Measurements from ENCODE around the gene VWA5B1. TPM values are rescaled to one million over a fixed set of nuclear protein-coding genes. Genes with fewer than 3 reads are reported as not detected.
A peak's percentile ranks its signal among the peaks of the same experiment; 100 is the strongest.

VWA5B1 gene
- total and polyA plus RNA-seq, 2 experiments from 2014 or later: 0.16 to 1.0 TPM

DNA sequence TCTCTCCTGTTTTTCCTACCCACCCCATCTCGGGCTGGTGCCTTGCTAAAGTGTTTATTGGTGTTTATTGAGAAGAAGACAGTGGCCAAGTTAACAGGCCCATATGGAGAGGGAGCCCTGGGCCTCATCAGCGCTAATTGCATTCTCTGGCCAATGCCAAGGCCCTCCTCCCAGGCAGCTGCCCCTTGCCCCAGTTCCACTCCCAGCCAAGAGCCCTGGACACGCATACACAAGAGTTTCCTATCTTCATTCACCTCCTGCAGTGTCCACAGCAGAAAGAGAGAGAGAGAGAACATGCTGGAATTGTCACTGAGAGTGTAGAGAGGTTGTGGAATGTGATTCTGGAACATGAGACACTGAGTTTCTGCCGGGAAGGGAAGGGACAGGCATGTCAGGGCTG lies 25.4 kb upstream of the VWA5B1 start (continued):
- TF ChIP-seq CTCF (conservative IDR thresholded peaks at IDR 0.05; ENCODE audit: low read depth in 2 of 2): no peak

DNA sequence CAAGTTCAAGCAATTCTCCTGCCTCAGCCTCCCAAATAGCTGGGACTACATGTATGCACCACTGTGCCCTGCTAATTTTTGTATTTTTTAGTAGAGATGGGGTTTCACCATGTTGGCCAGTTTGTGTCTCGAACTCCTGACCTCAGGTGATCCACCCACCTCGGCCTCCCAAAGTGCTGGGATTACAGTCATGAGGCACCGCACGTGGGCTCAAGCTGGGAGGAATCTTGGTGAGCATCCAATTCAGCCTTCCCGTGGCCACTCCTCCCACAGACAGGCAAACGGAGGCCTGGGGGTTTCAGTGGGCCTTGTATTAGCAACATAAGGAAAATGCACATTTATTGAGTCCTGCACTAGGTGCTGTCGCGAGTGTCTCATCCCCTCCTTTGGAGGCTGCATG lies 24.5 kb upstream of the VWA5B1 start:
- Histone ChIP-seq H4K20me1 (replicated peaks; ENCODE audit: insufficient read depth) (no peaks in the 10 kb centered on the region), H3K79me2 (replicated peaks; ENCODE audit: insufficient read depth) (no peaks in the 10 kb centered on the region), H3K9me2 (ENCODE audit: insufficient read depth) (no peaks in the 10 kb centered on the region), H3K4me3 (no peak overlapping the region), H3K27ac (ENCODE audit: low read depth) (no peak overlapping the region), H3K4me2 (no peak overlapping the region), H3K36me3 (ENCODE audit: insufficient read depth) (no peaks in the 10 kb centered on the region), H3F3A (replicated peaks; ENCODE audit: low read depth) (no peaks in the 10 kb centered on the region), H2AFZ (peak overlapping the region; percentile 38; the same call in 1 of the 2 replicates), H3K27me3 (ENCODE audit: insufficient read depth) (no peaks in the 10 kb centered on the region), H3K4me1 (ENCODE audit: insufficient read depth) (no peaks in the 10 kb centered on the region)
- H3K4me1 Mint-ChIP-seq: peaks cover 2% of the 10 kb centered on the region; the same call in 1 of the 3 replicates
- H3K9me3 Mint-ChIP-seq: peaks cover 6% of the 10 kb centered on the region; the same call in 2 of the 3 replicates
- no peak overlapping the region for H3K27ac Mint-ChIP-seq
- H3K27me3 Mint-ChIP-seq (ENCODE audit: insufficient read depth, low read depth, poor library complexity): peaks cover 7% of the 10 kb centered on the region
- no peaks in the 10 kb centered on the region; the same call in 2 of the 3 replicates for H3K36me3 Mint-ChIP-seq (ENCODE audit: low read depth)
- DNase-seq (ENCODE audit: low spot score) (no peak), ATAC-seq (no peak)
- no peak overlapping the region for H3K4me3 Mint-ChIP-seq
- TF ChIP-seq NANOG (IDR thresholded peaks at IDR 0.05; ENCODE audit: borderline replicate concordance) (no peak), ZNF114 (CRISPR knock-in tag; IDR thresholded peaks at IDR 0.05) (no peak), EZH2 (IDR thresholded peaks at IDR 0.05; ENCODE audit: low read depth, unreplicated experiment) (no peak), STAT1 (IDR thresholded peaks at IDR 0.05; ENCODE audit: unreplicated experiment) (no peak), JUNB (IDR thresholded peaks at IDR 0.05; ENCODE audit: unreplicated experiment) (no peak), CTCF (conservative IDR thresholded peaks at IDR 0.05; ENCODE audit: low read depth in 2 of 2) (no peak), ZNF331 (CRISPR knock-in tag; IDR thresholded peaks at IDR 0.05; ENCODE audit: low read depth) (no peak), ETS1 (IDR thresholded peaks at IDR 0.05) (no peak)
- TF ChIP-seq, protein P1, sequence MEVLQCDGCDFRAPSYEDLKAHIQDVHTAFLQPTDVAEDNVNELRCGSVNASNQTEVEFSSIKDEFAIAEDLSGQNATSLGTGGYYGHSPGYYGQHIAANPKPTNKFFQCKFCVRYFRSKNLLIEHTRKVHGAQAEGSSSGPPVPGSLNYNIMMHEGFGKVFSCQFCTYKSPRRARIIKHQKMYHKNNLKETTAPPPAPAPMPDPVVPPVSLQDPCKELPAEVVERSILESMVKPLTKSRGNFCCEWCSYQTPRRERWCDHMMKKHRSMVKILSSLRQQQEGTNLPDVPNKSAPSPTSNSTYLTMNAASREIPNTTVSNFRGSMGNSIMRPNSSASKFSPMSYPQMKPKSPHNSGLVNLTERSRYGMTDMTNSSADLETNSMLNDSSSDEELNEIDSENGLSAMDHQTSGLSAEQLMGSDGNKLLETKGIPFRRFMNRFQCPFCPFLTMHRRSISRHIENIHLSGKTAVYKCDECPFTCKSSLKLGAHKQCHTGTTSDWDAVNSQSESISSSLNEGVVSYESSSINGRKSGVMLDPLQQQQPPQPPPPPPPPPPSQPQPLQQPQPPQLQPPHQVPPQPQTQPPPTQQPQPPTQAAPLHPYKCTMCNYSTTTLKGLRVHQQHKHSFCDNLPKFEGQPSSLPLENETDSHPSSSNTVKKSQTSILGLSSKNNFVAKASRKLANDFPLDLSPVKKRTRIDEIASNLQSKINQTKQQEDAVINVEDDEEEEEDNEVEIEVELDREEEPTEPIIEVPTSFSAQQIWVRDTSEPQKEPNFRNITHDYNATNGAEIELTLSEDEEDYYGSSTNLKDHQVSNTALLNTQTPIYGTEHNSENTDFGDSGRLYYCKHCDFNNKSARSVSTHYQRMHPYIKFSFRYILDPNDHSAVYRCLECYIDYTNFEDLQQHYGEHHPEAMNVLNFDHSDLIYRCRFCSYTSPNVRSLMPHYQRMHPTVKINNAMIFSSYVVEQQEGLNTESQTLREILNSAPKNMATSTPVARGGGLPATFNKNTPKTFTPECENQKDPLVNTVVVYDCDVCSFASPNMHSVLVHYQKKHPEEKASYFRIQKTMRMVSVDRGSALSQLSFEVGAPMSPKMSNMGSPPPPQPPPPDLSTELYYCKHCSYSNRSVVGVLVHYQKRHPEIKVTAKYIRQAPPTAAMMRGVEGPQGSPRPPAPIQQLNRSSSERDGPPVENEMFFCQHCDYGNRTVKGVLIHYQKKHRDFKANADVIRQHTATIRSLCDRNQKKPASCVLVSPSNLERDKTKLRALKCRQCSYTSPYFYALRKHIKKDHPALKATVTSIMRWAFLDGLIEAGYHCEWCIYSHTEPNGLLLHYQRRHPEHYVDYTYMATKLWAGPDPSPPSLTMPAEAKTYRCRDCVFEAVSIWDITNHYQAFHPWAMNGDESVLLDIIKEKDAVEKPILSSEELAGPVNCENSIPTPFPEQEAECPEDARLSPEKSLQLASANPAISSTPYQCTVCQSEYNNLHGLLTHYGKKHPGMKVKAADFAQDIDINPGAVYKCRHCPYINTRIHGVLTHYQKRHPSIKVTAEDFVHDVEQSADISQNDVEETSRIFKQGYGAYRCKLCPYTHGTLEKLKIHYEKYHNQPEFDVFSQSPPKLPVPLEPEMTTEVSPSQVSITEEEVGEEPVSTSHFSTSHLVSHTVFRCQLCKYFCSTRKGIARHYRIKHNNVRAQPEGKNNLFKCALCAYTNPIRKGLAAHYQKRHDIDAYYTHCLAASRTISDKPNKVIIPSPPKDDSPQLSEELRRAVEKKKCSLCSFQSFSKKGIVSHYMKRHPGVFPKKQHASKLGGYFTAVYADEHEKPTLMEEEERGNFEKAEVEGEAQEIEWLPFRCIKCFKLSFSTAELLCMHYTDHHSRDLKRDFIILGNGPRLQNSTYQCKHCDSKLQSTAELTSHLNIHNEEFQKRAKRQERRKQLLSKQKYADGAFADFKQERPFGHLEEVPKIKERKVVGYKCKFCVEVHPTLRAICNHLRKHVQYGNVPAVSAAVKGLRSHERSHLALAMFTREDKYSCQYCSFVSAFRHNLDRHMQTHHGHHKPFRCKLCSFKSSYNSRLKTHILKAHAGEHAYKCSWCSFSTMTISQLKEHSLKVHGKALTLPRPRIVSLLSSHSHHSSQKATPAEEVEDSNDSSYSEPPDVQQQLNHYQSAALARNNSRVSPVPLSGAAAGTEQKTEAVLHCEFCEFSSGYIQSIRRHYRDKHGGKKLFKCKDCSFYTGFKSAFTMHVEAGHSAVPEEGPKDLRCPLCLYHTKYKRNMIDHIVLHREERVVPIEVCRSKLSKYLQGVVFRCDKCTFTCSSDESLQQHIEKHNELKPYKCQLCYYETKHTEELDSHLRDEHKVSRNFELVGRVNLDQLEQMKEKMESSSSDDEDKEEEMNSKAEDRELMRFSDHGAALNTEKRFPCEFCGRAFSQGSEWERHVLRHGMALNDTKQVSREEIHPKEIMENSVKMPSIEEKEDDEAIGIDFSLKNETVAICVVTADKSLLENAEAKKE (CRISPR knock-in tag; IDR thresholded peaks at IDR 0.05): no peak
- TF ChIP-seq, protein P2, sequence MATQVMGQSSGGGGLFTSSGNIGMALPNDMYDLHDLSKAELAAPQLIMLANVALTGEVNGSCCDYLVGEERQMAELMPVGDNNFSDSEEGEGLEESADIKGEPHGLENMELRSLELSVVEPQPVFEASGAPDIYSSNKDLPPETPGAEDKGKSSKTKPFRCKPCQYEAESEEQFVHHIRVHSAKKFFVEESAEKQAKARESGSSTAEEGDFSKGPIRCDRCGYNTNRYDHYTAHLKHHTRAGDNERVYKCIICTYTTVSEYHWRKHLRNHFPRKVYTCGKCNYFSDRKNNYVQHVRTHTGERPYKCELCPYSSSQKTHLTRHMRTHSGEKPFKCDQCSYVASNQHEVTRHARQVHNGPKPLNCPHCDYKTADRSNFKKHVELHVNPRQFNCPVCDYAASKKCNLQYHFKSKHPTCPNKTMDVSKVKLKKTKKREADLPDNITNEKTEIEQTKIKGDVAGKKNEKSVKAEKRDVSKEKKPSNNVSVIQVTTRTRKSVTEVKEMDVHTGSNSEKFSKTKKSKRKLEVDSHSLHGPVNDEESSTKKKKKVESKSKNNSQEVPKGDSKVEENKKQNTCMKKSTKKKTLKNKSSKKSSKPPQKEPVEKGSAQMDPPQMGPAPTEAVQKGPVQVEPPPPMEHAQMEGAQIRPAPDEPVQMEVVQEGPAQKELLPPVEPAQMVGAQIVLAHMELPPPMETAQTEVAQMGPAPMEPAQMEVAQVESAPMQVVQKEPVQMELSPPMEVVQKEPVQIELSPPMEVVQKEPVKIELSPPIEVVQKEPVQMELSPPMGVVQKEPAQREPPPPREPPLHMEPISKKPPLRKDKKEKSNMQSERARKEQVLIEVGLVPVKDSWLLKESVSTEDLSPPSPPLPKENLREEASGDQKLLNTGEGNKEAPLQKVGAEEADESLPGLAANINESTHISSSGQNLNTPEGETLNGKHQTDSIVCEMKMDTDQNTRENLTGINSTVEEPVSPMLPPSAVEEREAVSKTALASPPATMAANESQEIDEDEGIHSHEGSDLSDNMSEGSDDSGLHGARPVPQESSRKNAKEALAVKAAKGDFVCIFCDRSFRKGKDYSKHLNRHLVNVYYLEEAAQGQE (IDR thresholded peaks at IDR 0.05; ENCODE audit: unreplicated experiment): no peak

All from GM23338 (cell line).